Activated CD4-positive, alpha-beta T cell treated with anti-CD3 and anti-CD28 coated beads, Interleukin-2, amount 50 U/mL, for 1 hour (primary cell): ENCODE results near the gene CDH23.

ENCODE experiments used
- DNase-seq: peaks from one replicate; pipeline ENCODE4 v3.0.0-alpha.2; 2020

Gene CDH23

DNA sequence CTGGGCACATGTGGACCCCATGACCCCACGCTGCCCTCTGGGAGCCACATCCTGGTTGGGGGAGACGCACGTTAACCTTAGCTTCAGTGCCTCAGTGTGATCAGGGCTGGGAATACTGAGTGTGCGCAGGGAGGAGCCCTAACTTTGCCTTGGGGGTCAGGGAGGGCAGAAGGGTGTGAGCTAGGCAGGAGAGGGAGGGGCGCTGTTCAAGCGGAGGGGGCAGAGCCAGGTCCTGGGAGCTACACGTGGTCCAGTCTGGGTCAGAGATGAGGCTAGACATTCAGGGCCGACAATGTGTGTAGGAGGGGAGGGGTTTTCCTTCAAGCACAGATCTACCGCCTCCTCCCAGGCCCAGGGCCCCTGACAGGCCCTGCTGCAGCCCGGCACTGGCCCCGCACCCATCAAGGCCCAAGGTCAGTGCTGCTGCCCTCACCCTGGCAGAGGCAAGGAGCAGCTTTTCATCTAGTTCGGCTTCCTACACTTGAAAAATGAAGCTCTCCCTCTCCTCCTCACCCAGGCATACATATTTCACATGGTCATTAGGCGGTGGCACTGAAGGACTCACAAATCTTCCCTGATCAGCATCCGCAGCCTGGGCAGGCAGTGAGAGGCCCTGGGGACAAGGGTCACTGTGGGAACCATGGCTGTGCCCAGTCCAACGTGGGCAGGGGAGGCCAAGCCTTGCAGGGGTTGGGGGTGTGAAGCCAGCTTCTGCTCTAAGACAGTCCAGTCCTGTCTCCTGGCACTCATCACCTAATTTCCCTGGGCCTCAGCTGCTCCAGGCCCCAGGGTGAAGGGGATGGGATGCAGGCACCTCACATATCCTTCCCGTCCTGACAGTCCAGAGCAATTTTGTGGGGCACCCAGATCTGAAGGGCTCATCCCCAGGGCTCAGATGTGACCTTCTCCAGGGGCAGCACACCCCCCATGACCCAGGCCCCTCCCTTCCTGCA, 275.6 kb downstream of the CDH23 start:
- DNase-seq: no peak

DNA sequence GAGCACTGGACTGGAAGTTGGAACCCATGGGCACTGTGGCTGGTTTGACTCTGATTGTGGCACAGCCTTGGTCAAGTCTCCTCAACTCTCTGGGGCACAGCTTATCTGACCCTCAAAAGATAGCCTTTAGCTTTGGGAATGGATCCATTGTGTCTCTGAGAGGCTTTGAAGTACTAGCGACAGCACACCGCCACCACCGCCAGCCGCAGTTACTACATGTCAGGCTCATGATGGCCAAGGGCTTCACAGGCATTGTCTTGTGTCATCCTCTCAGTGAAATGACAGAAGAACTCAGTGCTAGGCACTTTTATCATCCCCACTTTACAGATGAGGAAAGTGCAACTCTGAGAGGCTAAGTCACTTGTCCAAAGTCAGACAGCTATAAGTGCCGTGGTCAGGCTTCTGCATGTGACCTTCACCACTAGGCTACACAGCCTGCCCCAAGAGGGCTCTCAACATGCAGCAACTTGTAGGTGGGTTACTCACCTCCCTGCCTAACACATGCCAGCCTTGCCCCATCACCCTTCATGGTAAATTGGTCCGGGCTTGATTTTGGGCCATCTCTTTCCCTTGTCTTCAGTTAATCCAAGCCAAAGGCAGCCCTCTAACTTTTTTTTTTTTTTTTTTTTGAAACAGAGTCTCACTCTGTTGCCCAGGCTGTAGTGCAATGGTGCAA, 278.7 kb downstream of the CDH23 start:
- no peak for DNase-seq

DNA sequence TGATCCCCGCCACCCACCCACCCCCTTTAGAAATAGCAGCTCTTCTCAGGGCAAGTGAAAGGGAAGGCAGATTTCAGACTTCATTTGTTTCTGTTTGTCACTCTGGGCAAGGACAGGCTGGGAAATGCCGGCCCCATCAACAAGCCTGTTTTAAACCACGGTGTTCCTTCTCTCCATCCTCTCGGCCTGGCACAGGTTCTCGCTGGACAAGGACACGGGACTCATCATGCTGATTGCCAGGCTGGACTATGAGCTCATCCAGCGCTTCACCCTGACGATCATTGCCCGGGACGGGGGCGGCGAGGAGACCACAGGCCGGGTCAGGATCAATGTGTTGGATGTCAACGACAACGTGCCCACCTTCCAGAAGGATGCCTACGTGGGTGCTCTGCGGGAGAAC, 280.5 kb downstream of the CDH23 start:
- no peak for DNase-seq

DNA sequence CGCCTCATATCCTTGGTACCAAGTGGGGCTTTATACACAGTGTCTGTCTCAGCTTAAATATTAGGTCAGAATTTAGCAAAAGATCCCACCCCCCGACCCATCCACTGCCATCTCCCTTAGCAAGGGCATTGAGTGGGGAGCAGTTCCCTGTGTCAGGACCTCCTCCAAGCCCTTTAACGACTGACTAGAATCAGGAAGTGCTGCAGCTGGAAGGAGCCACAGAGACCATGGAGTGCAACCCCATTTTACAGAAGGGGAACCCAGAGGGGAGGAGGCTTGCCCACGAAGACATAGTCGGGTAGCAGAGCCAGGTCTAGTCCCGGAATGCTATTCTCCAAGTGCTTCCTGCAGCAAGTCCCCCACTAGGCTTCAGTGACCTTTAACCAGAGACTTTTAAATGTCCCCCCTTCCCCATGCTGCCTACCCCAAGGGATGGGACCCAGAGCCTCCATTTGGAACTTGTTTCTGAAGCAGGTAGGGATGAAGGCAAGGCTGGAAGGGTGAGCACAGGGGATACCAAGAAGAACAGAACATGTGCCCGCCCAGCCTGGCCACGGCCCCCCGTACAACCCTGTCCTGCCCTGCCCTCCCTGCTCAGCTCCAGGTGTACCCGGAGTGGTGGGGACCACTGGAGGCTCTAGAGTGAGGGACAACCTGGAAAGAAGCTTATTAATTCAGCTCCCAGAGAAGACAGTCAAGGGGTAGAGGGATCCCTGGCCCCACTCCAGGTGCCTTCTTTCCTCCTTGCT, 281.5 kb downstream of the CDH23 start:
- no peak for DNase-seq

DNA sequence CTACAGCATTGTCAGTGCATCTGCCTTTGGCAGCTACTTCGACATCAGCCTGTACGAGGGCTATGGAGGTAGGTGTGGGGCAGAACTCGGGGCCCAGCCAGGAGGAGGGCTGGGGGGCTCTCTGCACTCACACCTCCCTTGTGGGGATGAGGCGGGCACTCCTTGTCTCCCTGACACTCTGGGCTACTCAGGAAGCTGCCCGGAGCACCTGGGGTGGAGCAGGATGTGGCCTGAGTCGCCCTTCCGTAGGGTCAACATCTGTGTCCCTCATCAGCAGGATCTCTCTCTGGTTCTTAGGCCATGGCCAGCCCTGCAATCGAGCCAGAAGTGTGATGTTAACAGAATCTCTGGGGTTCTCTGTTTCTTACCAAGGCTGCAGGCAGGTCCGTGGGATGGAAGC, 282.7 kb downstream of the CDH23 start:
- DNase-seq: no peak

DNA sequence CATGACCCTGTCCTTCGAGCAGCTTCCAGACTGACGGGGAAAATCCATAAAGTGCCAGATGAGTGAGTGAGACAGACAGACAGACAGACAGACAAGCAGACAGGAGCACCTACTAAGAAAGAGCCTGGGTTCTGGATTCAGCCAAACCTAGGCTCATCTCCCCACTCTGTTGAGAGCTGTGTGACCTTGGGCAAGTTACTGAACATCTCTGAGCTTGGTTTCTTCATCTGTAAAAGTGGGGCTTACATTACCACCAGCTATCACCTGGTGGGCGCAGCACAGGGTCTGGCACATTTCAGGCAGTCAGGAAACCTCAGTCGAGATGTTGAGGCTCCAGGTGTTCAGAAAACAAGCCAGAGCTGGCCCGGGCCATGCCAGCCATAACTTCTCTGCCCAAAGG, 285.3 kb downstream of the CDH23 start:
- DNase-seq: no peak

DNA sequence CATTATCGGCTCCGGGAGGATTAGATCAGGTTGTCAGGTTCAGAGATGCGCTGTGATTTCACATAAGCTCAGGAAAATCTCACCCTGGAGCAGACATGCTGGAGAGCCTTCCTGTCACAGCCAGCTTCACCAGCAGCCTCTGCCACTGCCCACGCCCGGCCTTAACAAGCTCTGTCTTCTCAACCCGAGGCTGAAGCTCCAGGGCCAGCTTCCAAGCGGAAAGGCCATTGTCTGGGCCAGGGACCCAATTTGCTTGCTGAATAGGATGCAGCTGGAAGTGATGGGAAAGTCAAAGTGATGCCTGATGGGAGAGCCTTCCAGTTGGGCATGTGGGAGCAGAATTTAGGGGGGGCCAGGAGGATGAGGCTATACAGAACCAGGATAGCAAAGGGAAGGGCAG, 286.6 kb downstream of the CDH23 start:
- no peak for DNase-seq

DNA sequence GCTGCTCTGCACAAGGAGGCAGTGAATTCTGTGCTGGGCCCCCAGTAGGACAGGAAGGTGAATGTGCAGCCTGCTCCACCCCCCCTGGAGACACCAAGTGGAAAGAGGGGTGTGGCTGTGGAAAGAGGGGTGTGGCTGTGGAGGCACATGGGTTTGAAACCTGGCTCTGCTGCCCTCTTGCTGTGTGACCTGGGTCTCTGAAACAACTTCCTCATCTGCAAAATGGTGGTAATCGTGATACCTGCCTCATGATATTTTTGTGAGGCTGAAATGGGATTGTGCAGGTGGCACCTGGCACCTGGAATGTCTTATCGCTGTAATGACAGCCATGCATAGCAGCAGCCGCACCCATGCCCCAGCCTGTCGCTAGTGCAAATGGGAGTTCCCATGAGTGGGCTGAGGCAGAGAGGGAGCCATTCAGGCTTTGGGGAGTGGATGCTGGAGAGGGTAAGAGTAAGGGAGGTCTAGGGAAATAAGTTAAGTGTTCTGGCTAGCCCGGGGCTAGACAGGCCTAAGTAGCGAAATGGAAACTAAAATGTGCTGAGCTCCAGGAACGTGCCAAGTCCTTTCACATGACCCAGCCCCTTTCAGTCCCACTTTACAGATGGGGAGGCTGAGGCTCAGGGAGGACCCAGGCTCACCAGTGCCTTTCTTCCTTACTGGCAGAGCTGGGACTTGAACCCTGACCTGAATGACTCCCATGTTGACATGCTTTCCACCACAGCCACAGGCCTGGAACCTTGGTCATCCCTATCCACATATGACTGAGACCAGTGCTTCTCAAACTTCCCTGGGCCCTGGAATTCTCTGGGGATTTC, 287.8 kb downstream of the CDH23 start:
- no peak for DNase-seq

DNA sequence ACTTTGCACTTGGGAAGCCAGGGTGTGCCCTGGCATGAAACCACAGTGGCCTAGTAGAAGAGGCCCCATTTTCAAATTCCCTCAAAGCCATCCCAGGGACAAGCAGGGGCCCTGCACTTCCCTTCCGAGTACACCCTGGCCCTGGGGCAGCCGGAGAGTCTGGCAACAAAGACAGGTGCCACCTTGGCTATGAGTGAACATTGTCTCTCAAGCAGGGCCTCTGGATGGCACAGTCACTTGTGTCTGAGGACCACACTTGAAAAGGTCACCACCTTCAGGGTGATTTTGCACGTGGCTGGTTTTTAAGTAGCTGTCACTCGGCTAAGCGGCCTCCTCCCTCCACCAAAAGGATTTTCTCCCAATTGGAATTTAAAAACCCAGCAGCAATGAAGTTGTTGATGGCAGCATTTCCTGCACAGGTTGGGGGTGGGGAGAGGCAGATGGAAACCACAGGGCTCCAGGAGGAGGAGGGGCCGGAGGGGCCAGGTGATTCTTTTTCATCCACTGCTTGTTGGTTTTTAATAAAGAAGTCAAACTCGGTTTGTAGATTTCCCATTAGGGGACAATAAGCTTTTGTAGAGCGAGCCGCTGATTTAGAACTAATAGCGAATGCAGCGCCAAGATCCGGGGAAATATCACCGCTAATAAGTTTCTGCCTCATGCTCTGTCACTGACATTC, 289.0 kb downstream of the CDH23 start:
- no peak for DNase-seq

DNA sequence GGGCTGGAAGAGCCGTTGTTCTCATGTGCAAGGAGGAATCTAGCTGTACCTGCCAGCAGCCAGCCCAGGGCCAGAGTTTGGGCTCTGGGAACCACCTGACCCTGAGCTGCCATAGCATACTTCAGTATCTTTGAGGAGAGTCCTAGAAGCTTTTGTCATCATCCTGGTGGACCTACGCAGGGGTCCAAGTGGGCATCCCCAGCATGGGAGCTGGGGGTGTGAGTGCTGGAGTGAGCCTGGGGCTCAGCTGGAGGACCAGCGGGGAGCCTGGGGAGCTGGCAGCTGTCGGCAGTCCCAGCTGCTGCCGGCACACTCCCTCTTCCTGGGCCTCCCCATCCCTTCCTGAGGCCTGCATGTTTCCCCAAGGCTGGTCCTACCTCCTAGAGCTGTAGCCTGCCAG, 290.4 kb downstream of the CDH23 start:
- DNase-seq: no peak

DNA sequence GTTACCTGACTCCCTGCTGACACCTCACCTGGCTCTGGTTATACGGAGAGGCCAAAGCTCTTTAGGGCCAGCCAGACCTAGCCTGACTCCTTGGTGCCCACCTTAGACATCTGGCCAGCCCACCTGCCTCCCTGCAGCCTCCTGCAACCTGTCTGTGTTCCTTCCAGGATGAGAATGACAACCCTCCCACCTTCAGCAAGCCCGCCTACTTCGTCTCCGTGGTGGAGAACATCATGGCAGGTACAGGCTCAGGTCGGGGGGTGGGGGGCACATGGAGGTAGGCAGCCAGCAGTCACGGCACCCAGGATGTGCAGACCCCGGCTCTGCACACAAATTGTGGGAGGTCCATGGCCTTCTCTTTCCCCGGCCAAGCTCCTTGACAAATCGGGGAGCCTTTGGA, 290.8 kb downstream of the CDH23 start:
- DNase-seq: no peak

DNA sequence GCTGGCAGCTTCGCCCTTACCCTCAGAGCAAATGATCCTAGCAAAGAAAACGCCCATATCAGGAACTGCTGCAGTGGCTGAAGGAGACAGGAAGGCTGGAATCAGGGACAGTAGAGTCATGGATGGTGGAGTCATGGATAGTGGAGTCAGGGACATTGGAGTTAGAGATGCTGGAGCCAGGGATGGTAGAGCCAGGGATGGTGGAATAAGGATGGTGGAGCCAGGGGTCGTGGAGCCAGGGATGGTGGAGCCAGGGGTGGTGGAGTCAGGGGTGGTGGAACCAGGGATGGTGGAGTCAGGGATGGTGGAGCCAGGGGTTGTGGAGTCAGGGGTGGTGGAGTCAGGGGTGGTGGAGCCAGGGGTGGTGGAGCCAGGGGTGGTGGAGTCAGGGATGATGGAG, 291.5 kb downstream of the CDH23 start:
- no peak for DNase-seq

DNA sequence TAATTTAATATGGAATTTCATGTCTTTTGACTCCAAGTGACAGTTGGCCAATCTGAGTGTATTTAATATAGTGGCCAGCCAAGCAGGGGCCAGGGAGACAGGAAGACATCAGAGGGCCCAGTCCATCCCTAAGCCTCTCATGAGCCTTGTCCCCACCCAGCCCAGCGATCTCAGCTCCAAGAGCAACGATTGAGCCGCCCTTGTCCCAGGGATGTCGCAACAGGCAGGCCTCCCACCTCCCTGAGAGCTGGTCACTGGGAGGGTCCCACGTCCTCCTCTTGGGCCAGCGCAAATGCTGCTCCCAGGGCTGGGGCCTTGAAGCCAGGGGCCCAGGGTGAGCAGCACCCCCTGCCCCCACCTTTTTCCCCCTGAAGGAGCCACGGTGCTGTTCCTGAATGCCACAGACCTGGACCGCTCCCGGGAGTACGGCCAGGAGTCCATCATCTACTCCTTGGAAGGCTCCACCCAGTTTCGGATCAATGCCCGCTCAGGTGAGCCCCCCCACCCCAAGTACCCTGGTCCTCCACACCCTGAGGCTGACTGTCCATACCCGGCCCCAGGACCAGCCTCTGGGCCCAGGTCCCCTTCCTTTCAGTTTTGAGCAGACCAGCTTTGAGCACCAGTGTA, 293.5 kb downstream of the CDH23 start:
- no peak for DNase-seq

DNA sequence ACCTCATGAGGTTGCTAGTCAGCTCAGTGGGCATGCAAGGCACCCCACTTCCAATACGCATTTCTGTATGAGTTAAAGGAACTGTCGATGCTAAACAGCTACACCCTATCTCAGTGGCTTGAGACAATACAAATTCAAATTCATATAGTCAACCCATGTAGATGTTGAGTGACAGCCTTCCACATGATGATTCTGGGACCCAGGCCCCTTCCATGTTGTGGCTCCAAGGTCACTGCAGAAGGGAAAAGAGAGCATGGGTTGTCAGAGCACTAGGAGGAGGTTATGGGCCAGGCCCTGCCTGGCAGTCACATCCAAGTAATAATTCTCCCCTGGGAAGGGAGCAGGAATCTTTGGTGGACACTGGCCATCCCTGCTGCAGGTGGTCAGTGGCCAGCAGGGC, 294.7 kb downstream of the CDH23 start:
- DNase-seq: no peak

DNA sequence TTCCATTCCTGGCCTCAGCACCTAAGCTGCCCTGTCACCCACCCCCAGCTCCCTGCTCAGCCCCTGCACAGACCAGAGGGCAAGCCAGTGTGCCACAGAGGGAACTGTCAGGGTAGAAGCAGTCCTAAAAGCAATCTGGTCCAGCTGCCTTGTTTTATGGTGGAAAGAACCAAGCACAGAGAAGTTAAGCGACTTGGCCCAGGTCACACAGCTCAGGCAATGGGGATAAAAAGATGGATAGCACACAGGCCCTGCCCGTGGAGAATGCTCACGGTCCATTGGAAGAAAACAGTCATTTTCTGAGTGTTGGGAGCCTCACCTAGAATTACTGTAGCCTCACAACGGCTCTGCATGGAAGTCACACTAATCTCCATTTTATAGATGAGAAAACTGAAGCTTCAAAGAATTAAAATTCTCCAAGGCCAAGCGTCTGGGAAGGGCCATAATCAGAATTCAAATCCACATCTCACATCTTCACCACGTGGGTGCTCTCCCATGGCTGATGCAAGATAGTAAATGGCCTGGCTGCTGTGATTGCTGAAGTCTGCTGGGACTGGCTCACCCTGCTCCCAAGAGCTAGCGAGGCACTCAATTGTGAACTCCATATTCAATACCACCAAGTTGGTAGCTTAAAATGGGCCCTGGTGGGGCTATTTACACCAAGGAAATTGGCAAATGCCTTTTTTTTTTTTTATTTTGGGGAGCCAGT, 296.0 kb downstream of the CDH23 start:
- no peak for DNase-seq

DNA sequence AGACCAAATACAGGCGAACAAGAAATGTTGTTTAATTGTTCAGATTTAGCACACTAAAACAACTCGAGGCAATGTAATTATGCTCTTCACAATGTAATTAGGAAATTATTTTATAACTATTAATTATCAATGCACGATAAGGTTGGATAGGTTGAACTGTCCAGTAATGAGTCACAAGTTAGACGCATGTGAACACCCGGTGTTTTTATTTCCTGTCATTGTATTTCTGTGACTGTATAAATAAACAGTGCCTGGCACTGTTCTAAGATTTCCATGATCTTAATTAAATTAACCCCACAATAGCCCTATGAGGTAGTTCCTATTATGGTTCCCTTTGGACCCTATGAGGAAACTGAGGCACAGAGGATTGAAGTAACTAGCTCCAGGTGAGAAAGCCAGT, 296.7 kb downstream of the CDH23 start:
- DNase-seq: no peak

DNA sequence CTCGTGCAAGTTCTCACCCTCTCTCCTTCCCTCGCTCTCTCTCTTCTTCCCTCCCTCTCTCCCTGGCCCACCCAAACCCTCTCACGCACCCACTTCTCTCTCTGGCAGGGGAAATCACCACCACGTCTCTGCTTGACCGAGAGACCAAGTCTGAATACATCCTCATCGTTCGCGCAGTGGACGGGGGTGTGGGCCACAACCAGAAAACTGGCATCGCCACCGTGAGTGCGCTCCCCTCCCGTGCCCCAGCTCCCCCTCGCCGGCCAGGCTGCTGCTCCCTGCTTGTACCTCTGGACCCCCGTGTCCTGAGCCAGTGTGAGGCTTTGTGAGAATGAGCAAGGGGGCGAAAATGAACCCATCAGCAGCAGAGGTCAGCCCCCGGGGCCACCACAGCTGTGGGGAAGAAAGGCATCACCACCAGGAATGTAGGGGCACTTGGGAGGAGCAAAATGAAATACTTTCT, 297.4 kb downstream of the CDH23 start:
- DNase-seq: no peak

DNA sequence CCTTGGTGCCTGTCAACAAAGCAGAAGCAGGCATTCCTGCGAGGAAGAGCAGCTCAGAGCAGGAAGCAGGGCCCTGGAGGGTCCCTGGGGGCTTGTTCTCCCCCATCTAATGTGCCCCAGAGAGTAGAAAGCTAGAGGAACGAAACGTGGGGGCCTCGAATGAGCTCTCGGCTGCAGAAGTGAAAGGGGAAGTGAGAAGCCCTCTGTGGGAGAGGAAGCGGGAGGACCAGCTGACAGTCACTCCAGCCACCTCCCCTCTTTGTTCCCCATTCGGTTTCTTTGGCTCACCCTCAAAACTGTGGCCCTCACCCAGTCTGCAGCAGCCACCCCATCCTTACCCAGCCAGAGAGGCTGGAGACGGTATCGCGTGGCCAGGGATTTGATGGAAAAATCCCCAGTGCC, 297.8 kb downstream of the CDH23 start:
- no peak for DNase-seq

DNA sequence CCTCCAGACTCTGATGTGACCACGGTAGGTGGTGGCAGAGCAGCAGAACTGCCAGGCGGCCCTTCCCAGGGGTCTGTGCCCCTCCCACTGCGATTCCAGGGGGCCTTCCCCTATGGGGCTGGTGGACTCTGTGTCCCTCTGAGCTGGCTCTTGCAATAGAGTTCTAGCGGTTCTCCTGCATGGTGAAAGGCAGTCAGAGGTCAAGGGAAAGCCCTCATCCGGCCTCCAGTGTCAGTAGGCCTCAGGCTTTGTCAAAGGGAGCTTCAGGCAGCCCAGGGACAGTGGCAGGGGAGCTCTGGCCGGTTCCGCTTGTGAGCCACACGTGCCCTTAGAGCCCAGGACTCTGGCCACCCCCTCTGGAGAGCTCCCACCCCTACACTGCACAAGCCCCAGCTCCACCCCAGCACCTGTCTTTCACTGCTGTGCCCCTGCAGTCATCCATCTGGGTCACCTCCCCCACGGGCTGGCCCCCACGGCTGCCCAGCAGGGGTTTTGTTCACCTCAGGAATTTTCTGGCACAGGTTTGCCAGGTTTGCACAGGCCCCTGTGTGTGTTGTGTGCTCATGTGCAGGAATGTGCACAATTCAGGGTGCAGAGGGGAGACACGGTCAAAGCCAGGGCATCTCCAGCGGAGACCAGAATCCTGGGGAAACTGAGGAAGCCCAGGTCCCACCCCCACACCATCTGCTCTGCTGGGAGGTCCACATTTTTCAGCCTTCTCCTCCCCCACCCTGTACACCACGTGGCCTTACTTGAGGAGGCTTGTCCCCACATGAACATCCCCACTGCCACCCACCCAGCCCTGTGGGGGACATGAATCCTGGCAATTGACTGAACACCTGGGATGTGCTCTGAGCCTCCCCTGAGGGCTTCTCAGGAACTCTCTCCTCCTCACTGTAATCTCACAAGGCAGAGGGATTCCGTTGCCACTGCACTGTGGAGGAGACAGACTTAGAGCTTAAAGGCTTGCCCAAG, 299.1 kb downstream of the CDH23 start:
- no peak for DNase-seq
